ENCODE measurements around the gene FAM20A.

Gene FAM20A

GRCh38 chr17:68598074-68598473 lies 3.1 kb downstream of the FAM20A start:
- peak overlapping the region; percentile 52 for H3K4me3 ChIP-seq (replicated peaks; ENCODE audit: low read depth, low read length)
- DNase-seq (ENCODE audit: extremely low read depth, low read depth): no peak
- no peak for TF ChIP-seq CTCF (IDR thresholded peaks at IDR 0.05; ENCODE audit: low read depth, low read length, missing control alignments)

- no peak overlapping the region for H3K4me3 ChIP-seq (replicated peaks; ENCODE audit: low read depth, low read length)
- no peak for DNase-seq (ENCODE audit: extremely low read depth, low read depth)
- no peak for TF ChIP-seq CTCF (IDR thresholded peaks at IDR 0.05; ENCODE audit: low read depth, low read length, missing control alignments)
Measured at GRCh38 chr17:68596411-68596945, 4.7 kb downstream of the FAM20A start.

- no peak overlapping the region for H3K4me3 ChIP-seq (replicated peaks; ENCODE audit: low read depth, low read length)
- TF ChIP-seq CTCF (IDR thresholded peaks at IDR 0.05; ENCODE audit: low read depth, low read length, missing control alignments): no peak
- no peak for DNase-seq (ENCODE audit: extremely low read depth, low read depth)
Measured at GRCh38 chr17:68595986-68596385, 5.2 kb downstream of the FAM20A start.

GRCh38 chr17:68595496-68595895 lies 5.7 kb downstream of the FAM20A start:
- no peak for DNase-seq (ENCODE audit: extremely low read depth, low read depth)
- TF ChIP-seq CTCF (IDR thresholded peaks at IDR 0.05; ENCODE audit: low read depth, low read length, missing control alignments): no peak
- no peak overlapping the region for H3K4me3 ChIP-seq (replicated peaks; ENCODE audit: low read depth, low read length)

GRCh38 chr17:68594552-68594951 lies 6.6 kb downstream of the FAM20A start:
- no peak overlapping the region for H3K4me3 ChIP-seq (replicated peaks; ENCODE audit: low read depth, low read length)
- no peak for TF ChIP-seq CTCF (IDR thresholded peaks at IDR 0.05; ENCODE audit: low read depth, low read length, missing control alignments)
- DNase-seq (ENCODE audit: extremely low read depth, low read depth): no peak

GRCh38 chr17:68592682-68593641 lies 8.2 kb downstream of the FAM20A start:
- TF ChIP-seq CTCF (IDR thresholded peaks at IDR 0.05; ENCODE audit: low read depth, low read length, missing control alignments): no peak
- no peak for DNase-seq (ENCODE audit: extremely low read depth, low read depth)
- no peak overlapping the region for H3K4me3 ChIP-seq (replicated peaks; ENCODE audit: low read depth, low read length)
